HepG2 (cell line): ENCODE results near the gene PNMA8B. TPM values are rescaled to one million over a fixed set of nuclear protein-coding genes. Genes with fewer than 3 reads are reported as not detected.

Source experiments
- CHD4 ChIP-seq: fragments of 200-600 bp; sonication (generic); IDR thresholded peaks from 2 replicates; pipeline ENCODE4 v1.7.0; 2017; ENCODE audit warnings: mild to moderate bottlenecking, low read length, borderline replicate concordance
- KLF12 ChIP-seq: sonication (generic); formaldehyde crosslinking; IDR thresholded peaks from 2 replicates; pipeline ENCODE4 v1.4.0; 2020; ENCODE audit warnings: missing genetic modification reagents, borderline replicate concordance
- KLF16 ChIP-seq, 2 experiments: sonication (generic) in 1 of 2; formaldehyde crosslinking in 1 of 2; IDR thresholded peaks; 2 replicates each; pipeline versions ENCODE4 v1.6.1 to v1.8.0; 2016 to 2023; ENCODE audit warnings: missing genetic modification reagents in 2 of 2, missing compliant biosample characterization in 1 of 2
- MAZ ChIP-seq, 2 experiments: sonication (generic) in 1 of 2; formaldehyde crosslinking in 1 of 2; IDR thresholded peaks; 2 replicates each; pipeline versions ENCODE4 v1.5.0 to v1.6.1; 2012 to 2020; ENCODE audit warnings: low read depth in 2 of 2, mild to moderate bottlenecking in 2 of 2, borderline replicate concordance in 1 of 2, improper control_type of control experiment in 1 of 2, low read length in 1 of 2, missing genetic modification reagents in 1 of 2, moderate library complexity in 1 of 2
- polyA plus RNA-seq, 8 experiments: library from polyadenylated mRNA; depleted of rRNA in 3 of 8; stranded (reverse) in 7 of 8; unstranded in 1 of 8; fragments of >200 nt; fragmentation: Illumina TruSeq in 4 of 8; extraction: Trizol in 4 of 8; gene quantifications; 2 replicates each; pipeline versions ENCODE4 v1.2.1 to v1.2.3, GENCODE V29; 2011 to 2016; ENCODE audit warnings: low read depth in 4 of 8, missing spikeins in 1 of 8, mixed read lengths in 1 of 8; ENCODE audit not compliant: insufficient read depth in 1 of 8
- total RNA-seq, 5 experiments: library from RNA; depleted of rRNA; stranded (reverse); fragments of >200 nt; fragmentation: Illumina TruSeq; extraction: Trizol; gene quantifications; 2 replicates each; pipeline ENCODE4 v1.2.3, GENCODE V29; 2016; ENCODE audit warnings: low read depth in 1 of 5
- TF ChIP-seq, protein P1 (sequence below): sonication (generic); formaldehyde crosslinking; IDR thresholded peaks from 2 replicates; pipeline ENCODE4 v1.8.0; 2022; ENCODE audit warnings: missing genetic modification reagents, low read depth, mild to moderate bottlenecking, borderline replicate concordance
- TF ChIP-seq, protein P2 (sequence below): sonication (generic); formaldehyde crosslinking; IDR thresholded peaks from 2 replicates; pipeline ENCODE4 v1.9.0; 2021; ENCODE audit warnings: missing genetic modification reagents, mild to moderate bottlenecking, borderline replicate concordance
- TF ChIP-seq, protein P3 (sequence below): sonication (generic); formaldehyde crosslinking; conservative IDR thresholded peaks from 2 replicates; pipeline ENCODE4 v1.8.0; 2022; ENCODE audit warnings: missing genetic modification reagents

PNMA8B gene
- total and polyA plus RNA-seq, 2 of the 13 experiments (the other 11 are each of a cell fraction or from before 2014, with no cell fraction given), result not detected

DNA sequence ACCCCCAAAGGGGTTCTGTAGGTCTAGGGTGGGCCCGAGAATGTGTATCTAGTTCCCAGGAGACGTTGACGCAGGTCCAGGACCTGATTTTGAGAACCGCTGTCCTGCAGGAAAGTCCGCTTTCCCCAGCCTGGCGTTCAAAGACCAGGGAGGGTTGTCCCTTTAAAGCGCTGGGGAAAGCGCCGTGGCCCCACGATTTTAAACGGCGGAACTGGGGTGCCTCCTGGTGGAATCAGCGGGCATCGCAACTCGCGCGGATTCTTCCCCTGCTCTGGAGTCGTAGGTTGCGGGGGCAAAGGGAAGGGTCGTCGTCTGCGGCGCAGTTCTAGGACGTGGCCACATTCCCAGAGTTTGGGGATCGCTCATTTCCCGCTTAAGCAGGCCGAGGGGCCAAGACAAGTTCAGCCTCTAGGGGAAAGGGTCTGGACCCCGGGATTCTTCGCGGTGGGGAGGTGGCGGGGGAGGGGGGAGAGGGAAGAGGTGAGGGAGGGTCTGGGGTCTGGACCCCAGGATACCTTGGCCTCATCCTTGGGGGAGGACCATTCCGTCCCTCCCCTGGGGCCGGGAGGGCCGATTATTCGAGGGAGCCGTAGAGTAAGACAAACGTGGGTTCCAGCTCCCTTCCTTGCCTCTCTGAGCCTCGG, 7.7 kb downstream of the PNMA8B start (continued):
- TF ChIP-seq, protein P1, sequence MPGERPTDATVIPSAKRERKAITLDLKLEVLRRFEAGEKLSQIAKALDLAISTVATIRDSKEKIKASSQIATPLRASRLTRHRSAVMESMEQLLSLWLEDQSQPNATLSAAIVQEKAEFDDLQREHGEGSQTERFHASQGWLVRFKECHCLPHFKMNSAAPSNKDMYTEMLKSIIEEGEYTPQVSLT (CRISPR knock-in tag), result no peak
- TF ChIP-seq KLF12 (CRISPR knock-in tag), result no peak
- TF ChIP-seq, protein P2, sequence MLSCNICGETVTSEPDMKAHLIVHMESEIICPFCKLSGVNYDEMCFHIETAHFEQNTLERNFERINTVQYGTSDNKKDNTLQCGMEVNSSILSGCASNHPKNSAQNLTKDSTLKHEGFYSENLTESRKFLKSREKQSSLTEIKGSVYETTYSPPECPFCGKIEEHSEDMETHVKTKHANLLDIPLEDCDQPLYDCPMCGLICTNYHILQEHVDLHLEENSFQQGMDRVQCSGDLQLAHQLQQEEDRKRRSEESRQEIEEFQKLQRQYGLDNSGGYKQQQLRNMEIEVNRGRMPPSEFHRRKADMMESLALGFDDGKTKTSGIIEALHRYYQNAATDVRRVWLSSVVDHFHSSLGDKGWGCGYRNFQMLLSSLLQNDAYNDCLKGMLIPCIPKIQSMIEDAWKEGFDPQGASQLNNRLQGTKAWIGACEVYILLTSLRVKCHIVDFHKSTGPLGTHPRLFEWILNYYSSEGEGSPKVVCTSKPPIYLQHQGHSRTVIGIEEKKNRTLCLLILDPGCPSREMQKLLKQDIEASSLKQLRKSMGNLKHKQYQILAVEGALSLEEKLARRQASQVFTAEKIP (CRISPR knock-in tag), result no peak
- TF ChIP-seq KLF16 (CRISPR knock-in tag; IDR thresholded peaks at IDR 0.05), result 0 out of 4 replicates have a peak, but pooled peaks of 1 of the 2 experiments have one; percentile 25
- TF ChIP-seq CHD4, result no peak
- TF ChIP-seq, protein P3, sequence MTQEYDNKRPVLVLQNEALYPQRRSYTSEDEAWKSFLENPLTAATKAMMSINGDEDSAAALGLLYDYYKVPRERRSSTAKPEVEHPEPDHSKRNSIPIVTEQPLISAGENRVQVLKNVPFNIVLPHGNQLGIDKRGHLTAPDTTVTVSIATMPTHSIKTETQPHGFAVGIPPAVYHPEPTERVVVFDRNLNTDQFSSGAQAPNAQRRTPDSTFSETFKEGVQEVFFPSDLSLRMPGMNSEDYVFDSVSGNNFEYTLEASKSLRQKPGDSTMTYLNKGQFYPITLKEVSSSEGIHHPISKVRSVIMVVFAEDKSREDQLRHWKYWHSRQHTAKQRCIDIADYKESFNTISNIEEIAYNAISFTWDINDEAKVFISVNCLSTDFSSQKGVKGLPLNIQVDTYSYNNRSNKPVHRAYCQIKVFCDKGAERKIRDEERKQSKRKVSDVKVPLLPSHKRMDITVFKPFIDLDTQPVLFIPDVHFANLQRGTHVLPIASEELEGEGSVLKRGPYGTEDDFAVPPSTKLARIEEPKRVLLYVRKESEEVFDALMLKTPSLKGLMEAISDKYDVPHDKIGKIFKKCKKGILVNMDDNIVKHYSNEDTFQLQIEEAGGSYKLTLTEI (CRISPR knock-in tag), result no peak
- no peak for TF ChIP-seq MAZ (IDR thresholded peaks at IDR 0.05; ENCODE audit: borderline replicate concordance, low read depth, low read length)
- TF ChIP-seq MAZ (CRISPR knock-in tag; IDR thresholded peaks at IDR 0.05; ENCODE audit: low read depth), result peak; percentile 50; the same call in 1 of the 2 replicates
- TF ChIP-seq, all 625 proteins: peak for 58
